ENCODE measurements around the gene NCKAP5. TPM values are rescaled to one million over a fixed set of nuclear protein-coding genes. Genes with fewer than 3 reads are reported as not detected.

NCKAP5 gene
- total and polyA plus RNA-seq, 2 of the 13 experiments (the other 11 are each of a cell fraction or from before 2014, with no cell fraction given), result 0.01 TPM; not detected in 1

GRCh38 chr2:133462811-133463210, 105.5 kb downstream of the NCKAP5 start (continued):
- TF ChIP-seq AHDC1 (CRISPR knock-in tag; IDR thresholded peaks at IDR 0.05; ENCODE audit: borderline replicate concordance), result no peak
- TF ChIP-seq ZNF20 (CRISPR knock-in tag; IDR thresholded peaks at IDR 0.05), result no peak

GRCh38 chr2:133461484-133461883, 106.8 kb downstream of the NCKAP5 start:
- Histone ChIP-seq H2AFZ (ENCODE audit: low read length) (no peak overlapping the region), H4K20me1 (ENCODE audit: insufficient read depth, low read length) (no peaks in the 10 kb centered on the region), H3K79me2 (ENCODE audit: insufficient read depth, low read length) (no peaks in the 10 kb centered on the region), H3K4me2 (ENCODE audit: low read depth, low read length) (no peak overlapping the region), H3K9ac (ENCODE audit: insufficient read depth, low read depth, low read length) (no peak overlapping the region), H3K4me1 (ENCODE audit: insufficient read depth, low read length) (no peaks in the 10 kb centered on the region), H3K4me3 (replicated peaks in 1 of 3; ENCODE audit: insufficient read depth in 1 of 3, low read depth in 2 of 3, low read length in 3 of 3) (no peak overlapping the region), H3K27me3 (ENCODE audit: control insufficient read depth in 1 of 2, insufficient read depth in 2 of 2, low read length in 2 of 2) (no peaks in the 10 kb centered on the region), H3K36me3 (replicated peaks in 1 of 2; ENCODE audit: control insufficient read depth in 1 of 2, insufficient read depth in 2 of 2, low read length in 2 of 2) (no peaks in the 10 kb centered on the region), H3K9me3 (ENCODE audit: low read length) (no peaks in the 10 kb centered on the region), H3K27ac (ENCODE audit: extremely low read length, insufficient read depth, low read length) (no peak overlapping the region)
- 3% methylated on average over 4 of the region's 4 CpGs for WGBS (ENCODE audit: low lambda C conversion rate)
- DNase-seq (ENCODE audit: low spot score), result no peak
- ChIA-PET POLR2A (no interaction called here), CTCF (ENCODE audit: low intra/inter-chr PET ratio, low total read pairs) (no interaction called here)
- no peak for ATAC-seq
- in situ Hi-C loops (cut with HindIII; ENCODE audit: extremely low pct_ligation_motif_present, low pct_unique_long_range_greater_than_20kb), result no loop called here
- no TSS peak for BruUV-seq (replicated peaks)
- TF ChIP-seq MBNL3 (CRISPR knock-in tag; conservative IDR thresholded peaks at IDR 0.05) (no peak), TEF (CRISPR knock-in tag; IDR thresholded peaks at IDR 0.05) (no peak), FOXA1 (IDR thresholded peaks at IDR 0.05) (no peak), FOXA1 (CRISPR knock-in tag; IDR thresholded peaks at IDR 0.05) (no peak), NFIB (CRISPR knock-in tag; IDR thresholded peaks at IDR 0.05; ENCODE audit: borderline replicate concordance) (no peak), ZNF552 (CRISPR knock-in tag; IDR thresholded peaks at IDR 0.05; ENCODE audit: borderline replicate concordance) (no peak), MXI1 (IDR thresholded peaks at IDR 0.05; ENCODE audit: borderline replicate concordance, low read depth, low read length) (no peak), REPIN1 (CRISPR knock-in tag; IDR thresholded peaks at IDR 0.05; ENCODE audit: borderline replicate concordance, low read depth) (no peak)
- intact Hi-C loops (cut with micrococcal nuclease; ENCODE audit: unreplicated experiment), result no loop called here
- FAIRE-seq, result no peak

Data from HepG2 (cell line).